ENCODE measurements around the gene DPP7.
A peak's percentile ranks its signal among the peaks of the same experiment; 100 is the strongest.
"Not testable (repeated sequence)": the region's sequence is repeated elsewhere in the genome, so short reads cannot be mapped to it uniquely, and the experiment has no call there.

DPP7 gene

DNA sequence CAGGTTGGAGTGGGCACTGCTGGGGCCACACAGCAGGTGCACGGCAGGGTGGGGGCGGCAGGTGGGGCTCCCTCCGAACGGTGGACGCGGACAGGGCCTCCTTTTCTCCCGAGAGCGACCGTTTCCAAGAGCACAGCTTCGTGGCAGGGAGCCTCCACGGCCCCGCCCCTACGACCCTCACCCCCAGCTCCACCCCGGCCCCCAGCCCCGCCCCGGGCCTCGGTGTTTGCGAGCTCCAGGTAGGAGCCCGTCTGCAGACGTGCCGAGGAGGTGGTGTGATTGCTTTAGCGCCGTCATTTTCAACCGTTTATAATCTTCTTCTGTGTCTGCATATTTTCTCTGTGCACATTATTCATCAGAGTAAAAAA is 33.2 kb upstream of the DPP7 start:
- DNase-seq (ENCODE audit: low spot score) = no peak

DNA sequence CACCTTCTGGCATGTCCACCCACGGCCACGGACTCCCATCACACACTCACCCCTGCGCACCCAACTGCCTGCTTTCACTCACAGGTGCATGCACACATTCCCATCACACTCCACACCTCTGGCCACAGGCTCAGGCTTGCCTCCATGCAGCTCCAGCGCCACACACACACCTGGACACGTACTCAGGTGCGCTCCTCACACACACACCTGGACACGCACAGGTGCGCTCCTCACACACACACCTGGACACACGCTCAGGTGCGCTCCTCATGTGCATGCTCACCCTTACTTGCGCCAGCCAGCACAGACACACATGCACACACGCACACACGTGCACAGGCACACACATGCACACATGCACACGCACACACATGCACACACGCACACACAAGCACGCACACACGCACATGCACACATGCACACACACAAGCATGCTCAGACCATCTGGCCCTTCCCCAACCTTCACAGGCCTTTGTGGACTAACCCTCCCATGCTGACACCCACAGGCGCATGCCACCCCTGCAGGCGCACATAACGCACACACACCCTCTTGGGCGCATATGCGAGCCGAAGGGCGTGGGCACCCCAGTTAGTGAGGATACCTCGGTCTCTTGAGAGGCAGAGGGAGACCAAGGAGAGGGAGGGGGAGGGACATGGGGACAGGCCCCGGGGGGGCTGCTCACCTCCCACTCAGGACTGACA is 32.7 kb upstream of the DPP7 start:
- DNase-seq (ENCODE audit: low spot score) = peak; percentile 7

DNA sequence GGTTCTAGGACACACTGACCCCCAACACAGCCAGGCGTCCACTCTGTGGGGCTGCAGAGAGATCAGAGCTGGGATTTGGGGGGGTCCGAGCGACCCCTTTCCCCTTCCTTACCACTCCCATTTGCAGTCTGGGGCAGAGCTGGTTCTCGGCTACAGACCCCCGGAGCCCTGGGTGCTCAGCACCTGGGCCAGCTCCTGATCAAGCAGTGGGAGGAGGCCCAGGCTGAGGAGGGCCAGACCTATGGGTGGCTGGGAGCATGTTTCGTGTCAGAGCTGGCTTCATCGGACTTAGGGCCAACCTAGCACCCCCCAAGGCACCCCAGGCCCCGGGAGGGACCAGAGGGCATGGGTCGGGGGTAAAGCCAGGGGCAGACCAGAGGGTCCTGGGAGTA is 32.0 kb upstream of the DPP7 start:
- DNase-seq (ENCODE audit: low spot score) = peak; percentile 63

DNA sequence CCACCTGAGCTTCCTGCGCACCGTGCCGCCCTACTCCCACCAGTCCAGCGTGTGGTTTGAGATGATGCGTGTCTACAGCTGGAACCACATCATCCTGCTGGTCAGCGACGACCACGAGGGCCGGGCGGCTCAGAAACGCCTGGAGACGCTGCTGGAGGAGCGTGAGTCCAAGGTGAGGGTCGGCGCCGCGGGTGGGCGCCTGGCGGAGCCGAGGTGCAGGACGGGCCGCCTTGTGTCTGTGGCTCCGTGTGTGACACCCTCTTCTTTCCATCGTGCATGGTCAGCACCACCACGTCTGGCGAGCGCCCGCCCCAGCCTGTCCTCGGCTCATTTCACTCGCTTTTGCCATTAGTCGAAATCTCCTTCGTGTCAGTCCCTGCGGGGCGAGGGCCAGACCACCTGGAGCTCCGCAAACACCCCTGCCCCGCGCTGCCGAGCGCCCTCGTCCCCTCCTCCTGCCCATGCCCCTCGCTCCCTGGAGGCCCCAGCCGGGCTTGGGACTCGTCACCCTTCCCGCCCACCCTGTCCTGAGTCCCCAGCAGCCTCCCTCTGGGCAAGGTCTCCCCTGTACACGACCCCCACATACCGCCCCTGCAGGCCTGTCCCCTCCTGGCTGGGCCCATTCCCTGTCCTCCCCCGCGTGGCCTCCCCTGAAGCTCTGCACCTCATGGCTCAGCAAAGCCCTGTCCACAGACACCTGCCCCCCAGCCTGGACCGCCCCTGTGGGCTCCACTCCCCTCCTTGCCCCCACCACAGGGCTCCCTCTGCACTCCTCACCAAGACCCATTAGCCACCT is 31.4 kb upstream of the DPP7 start:
- DNase-seq (ENCODE audit: low spot score) = peak; percentile 23

DNA sequence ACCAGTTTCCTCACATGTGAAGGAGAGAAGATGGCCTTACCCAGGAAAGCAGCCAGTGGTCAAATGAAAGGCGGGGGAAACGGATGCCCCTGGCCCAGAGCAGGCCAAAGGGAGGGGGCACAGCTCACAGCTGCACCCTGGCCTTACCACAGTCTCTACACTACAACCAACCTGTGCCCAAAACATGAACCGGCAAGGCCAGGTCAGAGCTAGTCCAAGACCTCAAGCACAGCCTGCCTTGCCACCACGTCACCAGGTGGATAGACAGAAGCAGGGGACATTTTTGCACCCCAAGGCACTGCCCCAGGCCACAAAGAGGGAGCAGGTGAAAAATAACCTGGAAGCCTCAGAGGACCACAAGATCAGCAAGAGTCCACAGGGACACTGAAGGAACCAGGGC is 28.9 kb upstream of the DPP7 start:
- DNase-seq (ENCODE audit: low spot score) = no peak

DNA sequence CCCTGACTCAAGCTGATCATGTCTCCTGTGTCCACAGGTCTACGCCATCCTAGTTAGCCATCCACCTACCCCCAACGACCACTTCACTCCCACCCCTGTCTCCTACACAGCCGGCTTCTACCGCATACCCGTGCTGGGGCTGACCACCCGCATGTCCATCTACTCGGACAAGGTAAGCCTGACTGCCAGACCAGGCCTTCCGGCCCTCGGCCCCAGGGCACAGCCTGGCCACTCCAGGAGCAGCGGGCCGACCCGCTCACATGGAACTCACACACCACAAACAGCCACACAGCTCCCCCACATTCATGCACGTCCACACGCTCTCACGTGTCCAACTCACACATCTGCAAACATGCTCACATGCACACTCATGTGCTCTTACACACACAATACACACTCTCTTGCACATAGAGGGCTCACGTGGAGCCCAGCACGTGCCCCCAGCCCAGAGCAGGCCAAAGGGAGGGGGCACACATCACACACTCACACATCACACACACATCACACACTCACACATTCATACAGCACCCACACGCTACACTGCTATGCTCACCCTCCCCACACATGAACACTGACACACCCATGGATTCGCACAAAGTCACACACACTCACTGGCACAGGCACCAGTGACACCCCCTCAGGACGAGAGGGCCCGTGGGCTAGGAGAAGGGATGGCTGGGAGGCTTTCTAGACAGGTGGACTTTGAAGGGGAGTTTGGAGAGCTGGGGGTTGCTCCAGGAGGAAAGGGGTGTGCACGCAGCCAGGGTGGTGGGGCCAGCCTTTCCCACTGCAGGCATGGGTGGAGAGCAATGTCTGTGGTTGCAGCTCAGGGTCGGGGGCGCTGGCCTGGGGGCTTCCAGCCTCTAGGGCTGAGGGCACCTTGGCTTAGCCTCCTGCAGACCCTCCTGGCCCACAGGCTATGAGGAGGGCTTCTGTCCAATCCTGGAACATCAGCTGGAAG is 27.7 kb upstream of the DPP7 start:
- DNase-seq (ENCODE audit: low spot score) = peak; percentile 4

DNA sequence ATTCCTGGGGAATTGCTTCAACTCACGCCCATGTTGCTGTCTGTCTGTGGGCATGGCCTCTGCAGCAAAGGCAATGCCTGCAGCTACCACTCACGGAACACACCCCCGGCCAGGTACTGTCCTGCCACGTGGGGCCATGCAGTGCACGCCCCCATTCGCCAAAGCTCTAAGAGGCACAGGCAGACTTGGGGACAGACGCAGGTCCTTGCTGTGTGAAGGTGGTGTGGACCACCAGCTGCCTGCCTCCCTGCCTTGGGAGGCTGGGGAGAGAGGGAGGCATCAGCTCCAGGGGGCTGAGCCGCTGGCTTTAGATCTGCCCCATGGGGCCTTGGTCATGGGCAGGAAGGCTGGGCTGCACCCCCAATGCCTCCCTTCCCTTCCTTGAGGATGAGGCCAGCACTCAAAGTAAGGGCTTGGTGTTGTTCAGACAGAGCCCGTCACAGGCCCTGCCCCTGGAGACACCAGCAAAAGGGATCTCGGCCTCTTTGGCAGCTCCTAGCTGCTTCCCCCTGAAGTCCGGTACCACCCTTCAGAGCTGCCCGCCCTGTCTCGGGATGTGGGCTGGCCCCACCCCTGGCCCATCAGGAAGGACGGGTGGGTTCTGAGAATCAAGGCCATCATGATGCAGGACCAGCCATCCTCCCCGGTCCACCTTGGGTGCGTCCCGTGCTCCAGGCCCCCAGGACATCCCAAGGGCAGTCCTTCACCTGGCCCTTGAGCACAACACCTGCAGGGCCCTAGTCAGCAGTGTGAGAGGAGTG is 26.7 kb upstream of the DPP7 start:
- peak; percentile 4 for DNase-seq (ENCODE audit: low spot score)

DNA sequence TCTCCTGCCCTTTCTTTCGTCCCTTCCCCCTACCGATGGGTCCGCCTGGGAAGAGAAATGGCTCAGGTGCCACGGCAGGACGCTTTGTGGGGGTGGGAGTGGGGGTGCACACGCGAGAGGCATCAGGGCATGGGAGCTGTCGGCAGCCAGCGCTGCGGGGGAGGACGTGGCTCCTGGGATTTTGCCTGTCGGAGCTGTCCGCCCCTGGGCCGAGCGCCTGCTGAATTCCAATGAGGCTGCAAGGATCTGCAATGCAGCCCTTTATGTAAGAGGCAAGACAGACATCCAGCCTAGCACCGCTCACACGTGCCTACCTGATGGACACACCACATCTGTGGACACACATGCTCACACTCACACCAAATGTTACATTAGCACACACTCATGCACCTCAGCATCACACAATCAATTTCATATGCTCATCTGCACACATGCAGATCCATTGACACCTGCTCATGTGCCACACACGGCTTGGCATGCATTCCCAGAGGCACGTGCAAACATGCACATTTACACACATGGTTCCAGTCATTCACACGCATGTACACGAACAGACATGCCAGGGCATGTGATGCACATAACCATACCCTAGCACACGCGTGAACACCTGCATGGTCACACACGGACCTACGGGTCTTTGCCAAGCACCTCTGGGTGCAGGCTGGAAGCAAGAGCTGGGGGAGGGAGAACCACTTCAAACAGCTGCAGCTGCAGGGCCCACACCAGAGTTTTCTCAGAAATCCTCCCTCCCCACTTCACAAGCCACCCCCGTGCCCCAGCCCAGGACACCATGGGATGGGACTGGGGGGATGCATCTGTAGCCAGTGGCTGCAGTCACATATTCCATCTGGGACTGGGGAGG is 25.8 kb upstream of the DPP7 start:
- DNase-seq (ENCODE audit: low spot score) = peak; percentile 42

DNA sequence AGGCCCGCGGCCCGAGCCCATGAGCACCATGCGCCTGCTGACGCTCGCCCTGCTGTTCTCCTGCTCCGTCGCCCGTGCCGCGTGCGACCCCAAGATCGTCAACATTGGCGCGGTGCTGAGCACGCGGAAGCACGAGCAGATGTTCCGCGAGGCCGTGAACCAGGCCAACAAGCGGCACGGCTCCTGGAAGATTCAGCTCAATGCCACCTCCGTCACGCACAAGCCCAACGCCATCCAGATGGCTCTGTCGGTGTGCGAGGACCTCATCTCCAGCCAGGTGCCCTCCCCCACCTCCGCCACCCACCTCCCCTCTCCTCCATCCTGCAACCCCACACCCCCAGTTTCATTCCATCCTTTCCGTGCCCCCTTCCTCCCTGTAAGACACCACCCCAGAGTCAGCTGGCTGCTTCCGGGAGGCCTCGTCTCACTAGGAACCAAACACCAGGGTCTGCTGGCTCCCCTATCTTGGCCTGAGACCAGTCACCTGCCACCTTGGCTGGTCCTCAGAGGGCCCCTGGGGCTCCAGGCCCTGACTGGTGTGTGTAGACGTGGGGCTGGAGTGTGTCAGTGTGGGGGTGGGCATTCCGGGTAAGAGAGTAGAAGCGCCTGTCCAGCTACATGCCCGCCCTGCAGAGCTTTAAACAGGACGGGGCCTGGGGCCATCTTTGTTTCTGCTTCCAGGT is 25.1 kb upstream of the DPP7 start:
- DNase-seq (ENCODE audit: low spot score) = no peak

DNA sequence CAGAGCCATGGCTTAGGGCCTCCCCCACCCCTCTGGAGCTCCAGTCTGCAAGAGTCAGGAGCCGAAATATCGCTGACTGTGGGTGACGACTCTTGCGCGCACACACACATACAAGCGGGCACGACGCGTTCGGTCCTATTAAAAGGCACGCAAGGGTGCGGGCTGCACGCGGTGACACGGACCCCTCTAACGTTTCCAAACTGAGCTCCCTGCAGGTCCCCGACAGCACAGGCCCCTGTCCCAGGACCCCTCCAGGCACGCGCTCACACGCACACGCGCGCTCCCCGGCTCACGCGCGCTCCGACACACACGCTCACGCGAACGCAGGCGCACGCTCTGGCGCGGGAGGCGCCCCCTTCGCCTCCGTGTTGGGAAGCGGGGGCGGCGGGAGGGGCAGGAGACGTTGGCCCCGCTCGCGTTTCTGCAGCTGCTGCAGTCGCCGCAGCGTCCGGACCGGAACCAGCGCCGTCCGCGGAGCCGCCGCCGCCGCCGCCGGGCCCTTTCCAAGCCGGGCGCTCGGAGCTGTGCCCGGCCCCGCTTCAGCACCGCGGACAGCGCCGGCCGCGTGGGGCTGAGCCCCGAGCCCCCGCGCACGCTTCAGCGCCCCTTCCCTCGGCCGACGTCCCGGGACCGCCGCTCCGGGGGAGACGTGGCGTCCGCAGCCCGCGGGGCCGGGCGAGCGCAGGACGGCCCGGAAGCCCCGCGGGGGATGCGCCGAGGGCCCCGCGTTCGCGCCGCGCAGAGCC is 24.4 kb upstream of the DPP7 start, which contains the start of gene GRIN1:
Gene GRIN1 (plus strand): TSS at position 433 of the 746 bp plus-strand sequence. CDS start 333 bp downstream, outside the sequence.
- peak; percentile 93 for DNase-seq (ENCODE audit: low spot score)

DNA sequence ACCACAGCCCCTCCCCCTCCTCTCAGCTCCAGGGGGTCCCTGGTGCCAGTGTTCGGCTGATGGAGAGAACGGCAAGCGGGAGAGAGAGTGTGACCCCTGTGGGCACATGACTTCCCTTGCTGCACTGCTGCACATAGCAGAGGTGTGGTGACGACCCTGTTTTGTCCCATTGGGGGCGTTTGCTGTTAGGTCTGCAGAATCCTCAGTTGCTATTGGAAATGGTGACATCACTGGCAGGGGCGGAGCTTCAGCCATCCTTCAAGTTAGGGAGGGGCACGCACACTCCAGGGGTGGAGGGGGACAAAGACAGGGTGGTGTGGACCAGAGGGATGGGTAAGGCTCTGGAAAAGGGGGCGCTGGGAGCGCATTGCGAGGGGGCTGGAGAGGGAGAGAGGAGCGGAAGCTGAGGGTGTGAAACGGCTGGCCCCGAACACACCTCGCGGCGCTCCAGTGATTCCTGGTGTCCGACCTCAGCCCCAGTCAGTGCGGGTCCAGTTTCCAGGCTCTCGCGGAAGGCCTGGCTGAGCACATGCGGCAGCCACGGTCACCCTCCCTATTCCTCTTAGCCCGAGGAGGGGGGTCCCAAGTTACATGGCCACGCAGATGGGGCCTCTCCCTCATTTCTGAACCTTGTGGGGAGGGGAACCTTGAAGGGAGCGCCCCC is 23.7 kb upstream of the DPP7 start:
- peak; percentile 77 for DNase-seq (ENCODE audit: low spot score)

DNA sequence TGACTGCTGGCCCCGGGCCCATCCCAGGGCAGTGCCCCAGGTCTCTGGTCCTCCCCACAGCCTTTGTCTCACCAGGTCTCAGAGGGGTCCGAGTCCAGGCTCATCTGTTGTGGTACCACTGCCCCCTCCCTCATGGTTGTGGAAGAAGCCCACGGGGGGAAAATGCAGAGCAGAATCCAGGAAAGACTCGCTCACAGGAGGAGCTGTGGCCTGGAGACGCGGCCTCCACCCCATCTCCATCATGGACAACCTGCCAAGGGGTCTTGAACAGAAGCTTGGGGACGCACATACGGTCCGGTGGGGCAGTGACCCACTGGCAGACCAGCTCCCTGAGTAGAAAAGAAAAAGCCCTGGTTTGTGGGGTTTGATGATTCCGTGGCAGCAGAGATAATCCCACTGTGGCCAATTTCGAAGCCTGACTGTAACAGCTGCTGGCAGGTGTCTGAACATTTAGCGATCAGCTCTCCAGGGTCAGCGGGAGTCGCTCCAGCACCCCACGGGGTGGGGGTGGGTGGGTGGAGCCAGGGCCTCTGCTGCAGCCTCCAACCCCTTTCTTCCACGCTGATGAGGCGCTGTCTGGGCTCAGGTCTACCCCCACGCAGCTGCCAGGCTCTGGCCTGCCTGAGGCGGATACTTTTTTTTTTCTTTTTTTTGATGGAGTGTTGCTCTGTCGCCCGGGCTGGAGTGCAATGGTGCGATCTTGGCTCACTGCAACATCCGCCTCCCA is 22.5 kb upstream of the DPP7 start:
- DNase-seq (ENCODE audit: low spot score) = peak; percentile 3

DNA sequence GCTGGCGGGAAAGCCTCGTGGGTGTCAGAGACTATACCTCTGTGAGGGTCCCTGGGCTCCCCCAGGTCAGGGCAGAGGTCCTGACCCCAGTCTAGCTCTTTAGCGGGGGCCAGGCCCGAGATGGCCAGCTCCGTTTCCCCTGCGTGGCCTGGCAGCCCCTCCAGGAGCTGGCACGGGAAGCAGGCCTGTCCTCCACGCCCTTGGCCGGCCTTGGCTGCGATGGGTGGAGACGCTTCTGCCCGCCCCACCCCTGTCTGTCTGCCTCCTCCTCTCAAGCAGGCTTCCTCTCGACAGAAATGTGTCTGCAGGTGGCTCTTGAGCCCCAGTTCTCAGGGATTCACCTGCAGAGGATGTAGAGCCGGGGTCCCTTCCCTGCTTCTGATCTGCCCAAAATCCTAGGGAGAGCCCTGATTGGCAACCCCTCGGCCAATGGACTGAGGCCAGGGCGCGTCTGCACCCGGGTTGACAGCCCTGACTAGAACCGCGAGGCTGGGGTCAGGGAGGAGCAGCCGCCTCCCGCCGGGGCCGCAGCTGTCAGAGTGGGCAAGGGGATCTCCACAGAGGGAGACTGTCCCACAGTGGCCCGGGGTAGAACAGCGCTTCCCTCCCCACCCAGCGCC is 21.8 kb upstream of the DPP7 start:
- DNase-seq (ENCODE audit: low spot score) = peak; percentile 52

DNA sequence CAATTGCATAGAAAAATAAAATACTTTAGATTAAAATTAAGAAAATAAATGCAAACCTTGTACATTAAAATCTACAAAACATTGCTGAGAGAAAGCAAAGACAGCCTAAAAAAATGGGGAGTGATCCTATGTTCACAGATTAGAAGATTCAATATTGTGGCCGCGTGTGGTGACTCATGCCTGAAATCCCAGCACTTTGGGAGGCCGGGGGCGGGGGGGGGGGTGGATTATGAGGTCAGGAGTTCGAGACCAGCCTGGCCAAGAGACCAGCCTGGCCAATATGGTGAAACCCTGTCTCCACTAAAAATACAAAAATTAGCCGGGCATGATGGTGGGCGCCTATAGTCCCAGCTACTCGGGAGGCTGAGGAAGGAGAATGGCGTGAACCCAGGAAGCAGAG is 20.6 kb upstream of the DPP7 start:
- not testable (repeated sequence) for DNase-seq (ENCODE audit: low spot score)

DNA sequence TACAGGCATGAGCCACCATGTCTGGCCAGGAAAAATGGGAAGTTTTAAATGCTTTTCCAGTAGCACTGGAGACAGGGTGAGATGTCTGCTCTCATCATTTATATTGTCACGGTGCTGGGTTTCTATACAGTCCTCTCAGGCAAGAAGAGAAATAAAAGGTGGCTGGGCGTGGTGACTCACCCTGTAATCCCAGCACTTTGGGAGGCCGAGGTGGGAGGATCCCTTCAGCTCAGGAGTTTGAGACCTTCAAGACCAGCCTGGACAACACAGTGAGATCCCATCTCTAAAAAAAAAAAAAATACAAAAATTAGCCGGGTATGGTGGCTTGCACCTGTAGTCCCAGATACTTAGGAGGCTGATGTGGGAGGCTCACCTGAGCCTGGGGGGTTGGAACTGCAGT is 19.7 kb upstream of the DPP7 start:
- DNase-seq (ENCODE audit: low spot score) = no peak

DNA sequence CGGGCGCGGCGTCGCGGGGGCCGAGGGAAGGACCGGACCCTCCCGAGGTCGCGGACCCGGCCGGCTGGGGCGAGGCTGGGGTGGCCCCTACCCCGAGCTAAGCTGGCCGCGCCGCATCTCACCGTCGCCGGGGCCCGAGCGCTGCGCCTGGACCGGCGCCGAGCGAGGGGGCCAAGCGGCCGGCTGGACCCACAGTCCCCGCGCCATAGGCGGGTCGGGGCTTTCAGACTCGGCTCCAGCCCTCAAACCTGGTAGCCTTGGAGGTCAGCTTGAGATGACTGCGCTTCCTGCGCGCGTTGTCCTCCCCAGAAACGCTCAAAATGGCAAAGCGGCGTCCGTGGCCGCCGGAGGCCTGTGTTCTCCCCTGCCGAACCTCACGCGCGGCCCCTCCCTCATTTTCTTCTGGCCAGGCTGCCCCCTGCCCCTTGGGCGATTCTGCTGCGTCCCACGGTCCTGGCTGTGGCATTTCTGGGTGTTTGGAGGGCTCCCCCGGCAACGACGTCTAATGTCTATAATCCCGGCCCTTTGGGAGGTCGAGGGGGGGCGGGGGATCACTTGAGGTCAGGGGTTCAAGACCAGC is 15.7 kb upstream of the DPP7 start:
- no peak for DNase-seq (ENCODE audit: low spot score)

DNA sequence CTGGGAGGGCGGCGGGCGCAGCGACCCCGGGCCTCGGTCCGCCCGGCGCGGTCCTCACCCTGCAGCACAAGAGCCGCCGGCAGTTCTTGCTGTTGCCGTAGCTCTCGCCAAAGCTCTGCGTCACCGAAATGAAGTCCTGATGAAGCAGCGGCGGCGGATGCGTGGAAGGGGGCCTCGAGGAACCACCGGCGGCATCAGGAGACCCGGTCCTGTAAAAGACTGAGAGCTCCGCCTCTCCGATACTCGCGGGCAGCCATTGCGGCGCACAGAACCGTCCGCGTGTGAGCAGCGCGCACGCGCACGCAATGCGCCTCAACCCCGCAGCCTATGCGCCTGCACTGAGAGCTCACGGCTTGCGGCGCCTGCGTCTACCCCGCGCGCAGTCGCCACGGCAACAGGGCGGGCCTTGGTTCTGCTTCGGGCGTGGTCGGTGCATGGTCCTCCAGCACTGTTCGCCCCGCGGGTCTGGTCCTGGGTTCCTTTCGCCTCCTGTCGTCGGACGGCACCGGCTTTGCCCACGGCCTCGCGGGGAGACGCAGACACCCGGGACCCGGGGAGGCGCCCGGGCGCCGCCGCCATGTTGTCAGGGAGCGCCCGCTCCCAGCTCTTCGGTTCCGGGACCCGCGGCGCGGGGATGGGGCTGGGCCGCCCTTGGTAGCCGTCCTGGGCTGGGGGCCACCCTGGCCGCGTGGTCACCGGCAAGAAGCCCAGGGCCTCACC is 15.1 kb upstream of the DPP7 start:
- peak; percentile 96 for DNase-seq (ENCODE audit: low spot score)

Data from iPS-NIHi11 (cell line).